ENCODE results near the gene ADAM17. TPM values are rescaled to one million over a fixed set of nuclear protein-coding genes. Genes with fewer than 3 reads are reported as not detected.

ADAM17 gene
- total and polyA plus RNA-seq, 2 of the 8 experiments (the other 6 are each of a cell fraction or from before 2014, with no cell fraction given): 6.5 to 23.5 TPM

DNA sequence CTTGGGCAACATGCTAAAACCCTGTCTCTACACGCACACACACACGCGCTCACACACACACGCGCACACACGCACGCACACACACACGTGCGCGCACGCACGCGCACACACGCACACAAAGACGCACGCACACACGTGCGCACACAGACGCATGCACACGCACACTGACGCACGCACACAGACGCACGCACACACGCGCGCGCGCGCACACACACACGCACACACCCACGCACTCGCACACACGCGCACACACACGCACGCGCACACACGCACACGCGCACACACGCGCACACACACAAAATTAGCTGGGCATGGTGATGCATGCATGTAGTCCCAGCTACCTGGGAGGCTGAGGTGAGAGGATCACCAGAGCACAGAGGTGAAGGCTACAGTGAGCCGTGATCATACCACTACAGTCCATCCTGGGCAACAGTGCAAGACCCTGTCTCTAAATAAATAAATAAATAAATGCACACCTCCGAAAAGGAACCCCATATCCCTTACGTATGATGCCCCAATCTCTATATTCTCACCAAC is 89.4 kb downstream of the ADAM17 start:
- Histone ChIP-seq H2BK15ac (ENCODE audit: low read length) (no peak overlapping the region), H3K23me2 (ENCODE audit: low read depth, low read length) (no peaks in the 10 kb centered on the region), H3K14ac (ENCODE audit: insufficient read length) (no peak overlapping the region)

More for the DNA sequence above, 89.4 kb downstream of the ADAM17 start:
- Histone ChIP-seq H4K5ac (ENCODE audit: insufficient read length, low read depth, low read length) (no peak overlapping the region), H3K4me2 (ENCODE audit: insufficient read depth in 1 of 2, low read depth in 2 of 2, low read length in 2 of 2) (no peak overlapping the region), H2AK5ac (ENCODE audit: low read depth, low read length) (no peak overlapping the region), H3K79me2 (ENCODE audit: control insufficient read depth in 1 of 2, insufficient read depth in 2 of 2, low read length in 2 of 2) (no peaks in the 10 kb centered on the region), H3K27me3 (replicated peaks in 1 of 4; ENCODE audit: control insufficient read depth in 3 of 4, extremely low read depth in 1 of 4, insufficient read depth in 3 of 4, low read length in 3 of 4) (no peaks in the 10 kb centered on the region), H3K4me3 (ENCODE audit: extremely low read depth in 1 of 4, insufficient read depth in 2 of 4, low read depth in 3 of 4, low read length in 4 of 4) (no peak overlapping the region), H3K9ac (replicated peaks in 1 of 4; ENCODE audit: extremely low read depth in 1 of 4, low read depth in 3 of 4, low read length in 3 of 4) (no peak overlapping the region), H4K8ac (ENCODE audit: extremely low read depth, insufficient read depth, low read length) (no peak overlapping the region), H3K4ac (replicated peaks; ENCODE audit: insufficient read length, low read depth, low read length) (no peak overlapping the region), H3K18ac (ENCODE audit: extremely low read depth, low read length) (no peak overlapping the region), H2BK20ac (ENCODE audit: low read length) (no peak overlapping the region), H2BK5ac (ENCODE audit: low read depth, low read length) (no peak overlapping the region), H3K56ac (replicated peaks; ENCODE audit: insufficient read length, low read depth, low read length) (no peak overlapping the region), H2BK120ac (replicated peaks; ENCODE audit: low read depth, low read length) (no peak overlapping the region), H3K36me3 (ENCODE audit: control insufficient read depth in 2 of 4, insufficient read depth in 4 of 4, low read length in 3 of 4) (peaks cover under 1 to 52% (median 22%) of the 10 kb centered on the region in 4 experiments), H3K27ac (ENCODE audit: low read depth, low read length) (no peak overlapping the region), H2BK12ac (ENCODE audit: low read depth, low read length) (no peak overlapping the region), H3K79me1 (ENCODE audit: low read depth, low read length) (no peaks in the 10 kb centered on the region), H3K9me3 (ENCODE audit: insufficient read depth in 2 of 2, low read depth in 1 of 2, low read length in 1 of 2) (no peaks in the 10 kb centered on the region), H3K23ac (ENCODE audit: insufficient read length) (no peak overlapping the region), H4K20me1 (replicated peaks in 1 of 2; ENCODE audit: control insufficient read depth in 1 of 2, insufficient read depth in 2 of 2, low read length in 2 of 2) (peaks cover 2 to 6% of the 10 kb centered on the region in 2 experiments), H3K4me1 (replicated peaks in 1 of 4; ENCODE audit: control insufficient read depth in 3 of 4, insufficient read depth in 4 of 4, low read length in 3 of 4) (no peaks in the 10 kb centered on the region), H2AFZ (ENCODE audit: low read length) (no peak overlapping the region), H4K91ac (replicated peaks; ENCODE audit: insufficient read length, low read length) (no peak overlapping the region)
- WGBS, 2 experiments (ENCODE audit: extremely low coverage in 1 of 2, insufficient coverage in 1 of 2, insufficient read length in 1 of 2, insufficient replicate concordance in 2 of 2, low coverage in 1 of 2, low lambda C conversion rate in 2 of 2, missing lambda C conversion rate in 1 of 2): 94% methylated on average over 26 of the region's 46 CpGs; no CpG with 5 or more reads in 1 of the 2 experiments
- DNase-seq (ENCODE audit: low read depth in 1 of 2, low spot score in 2 of 2) (no peak), FAIRE-seq (no peak)
- TF ChIP-seq CHD1 (IDR thresholded peaks at IDR 0.05; ENCODE audit: low read depth, low read length) (no peak), TAF7 (optimal IDR thresholded peaks at IDR 0.05; ENCODE audit: borderline replicate concordance, low read depth, low read length) (no peak), BRCA1 (IDR thresholded peaks at IDR 0.05; ENCODE audit: low read depth, low read length) (no peak), EZH2 (IDR thresholded peaks at IDR 0.05; ENCODE audit: low read depth, low read length, severe bottlenecking) (no peak), CREB1 (IDR thresholded peaks at IDR 0.05) (no peak)
- TF ChIP-seq, protein P1, sequence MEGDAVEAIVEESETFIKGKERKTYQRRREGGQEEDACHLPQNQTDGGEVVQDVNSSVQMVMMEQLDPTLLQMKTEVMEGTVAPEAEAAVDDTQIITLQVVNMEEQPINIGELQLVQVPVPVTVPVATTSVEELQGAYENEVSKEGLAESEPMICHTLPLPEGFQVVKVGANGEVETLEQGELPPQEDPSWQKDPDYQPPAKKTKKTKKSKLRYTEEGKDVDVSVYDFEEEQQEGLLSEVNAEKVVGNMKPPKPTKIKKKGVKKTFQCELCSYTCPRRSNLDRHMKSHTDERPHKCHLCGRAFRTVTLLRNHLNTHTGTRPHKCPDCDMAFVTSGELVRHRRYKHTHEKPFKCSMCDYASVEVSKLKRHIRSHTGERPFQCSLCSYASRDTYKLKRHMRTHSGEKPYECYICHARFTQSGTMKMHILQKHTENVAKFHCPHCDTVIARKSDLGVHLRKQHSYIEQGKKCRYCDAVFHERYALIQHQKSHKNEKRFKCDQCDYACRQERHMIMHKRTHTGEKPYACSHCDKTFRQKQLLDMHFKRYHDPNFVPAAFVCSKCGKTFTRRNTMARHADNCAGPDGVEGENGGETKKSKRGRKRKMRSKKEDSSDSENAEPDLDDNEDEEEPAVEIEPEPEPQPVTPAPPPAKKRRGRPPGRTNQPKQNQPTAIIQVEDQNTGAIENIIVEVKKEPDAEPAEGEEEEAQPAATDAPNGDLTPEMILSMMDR (IDR thresholded peaks at IDR 0.05; ENCODE audit: control extremely low read depth in 1 of 3, insufficient read depth in 1 of 3, low read depth in 1 of 3, low read length in 3 of 3): no peak
- ChIA-PET POLR2A (ENCODE audit: partially characterized antibody) (no interaction called here), CTCF (ENCODE audit: partially characterized antibody) (no interaction called here)

Data from H1 (cell line).